ENCODE data around the gene ZNF747.
A peak's percentile ranks its signal among the peaks of the same experiment; 100 is the strongest.
"Not testable (repeated sequence)": the region's sequence is repeated elsewhere in the genome, so short reads cannot be mapped to it uniquely, and the experiment has no call there.

ZNF747 gene

GRCh38 chr16:30557707-30557956 lies 23.0 kb upstream of the ZNF747 start:
- DNase-seq: no peak

- DNase-seq: no peak
These were observed 21.4 kb upstream of the ZNF747 start for GRCh38 chr16:30556125-30556473.

GRCh38 chr16:30555315-30556124 lies 20.9 kb upstream of the ZNF747 start:
- DNase-seq: no peak

- no peak for DNase-seq
These were observed 20.1 kb upstream of the ZNF747 start for GRCh38 chr16:30554557-30555314.

- DNase-seq: no peak
These were observed 18.8 kb upstream of the ZNF747 start for GRCh38 chr16:30553393-30553899.

- DNase-seq: no peak
These were observed 18.3 kb upstream of the ZNF747 start for GRCh38 chr16:30552956-30553355.

GRCh38 chr16:30551781-30552180 lies 17.1 kb upstream of the ZNF747 start:
- DNase-seq: no peak

- DNase-seq: no peak
These were observed 14.0 kb upstream of the ZNF747 start for GRCh38 chr16:30548416-30549253.

GRCh38 chr16:30546115-30546514 lies 11.5 kb upstream of the ZNF747 start:
- DNase-seq: no peak

GRCh38 chr16:30543067-30543466 lies 8.4 kb upstream of the ZNF747 start:
- no peak for DNase-seq

GRCh38 chr16:30541502-30542329 lies 7.1 kb upstream of the ZNF747 start:
- DNase-seq: no peak

GRCh38 chr16:30540916-30541464 lies 6.3 kb upstream of the ZNF747 start:
- DNase-seq: not testable (repeated sequence)

- not testable (repeated sequence) for DNase-seq
These were observed 5.4 kb upstream of the ZNF747 start for GRCh38 chr16:30539986-30540526.

GRCh38 chr16:30539000-30539964 lies 4.6 kb upstream of the ZNF747 start:
- DNase-seq: no peak

GRCh38 chr16:30536391-30537024 lies 1.9 kb upstream of the ZNF747 start:
- DNase-seq: not testable (repeated sequence)

GRCh38 chr16:30535777-30536190 lies 1.1 kb upstream of the ZNF747 start:
- DNase-seq: peak; percentile 79

GRCh38 chr16:30535106-30535776 lies 583 bp upstream of the ZNF747 start:
- no peak for DNase-seq

GRCh38 chr16:30533748-30534367 lies 800 bp downstream of the ZNF747 start:
- DNase-seq: no peak

GRCh38 chr16:30533146-30533522 lies 1.5 kb downstream of the ZNF747 start:
- no peak for DNase-seq

Data from left hindlimb (tissue), 1 donor.